ACC112 (cell line): ENCODE measurements around the gene WAPL.

Source experiments
- H2AFZ ChIP-seq: fragments of 200-600 bp; sonication (generic); one replicate; pipeline ENCODE4 v1.6.0; 2017; ENCODE audit warnings: antibody characterized with exemption, low read length; ENCODE audit not compliant: unreplicated experiment
- H3K27ac ChIP-seq: fragments of 200-600 bp; sonication (generic); 2 replicates; pipeline ENCODE4 v1.5.1; 2014; ENCODE audit warnings: low read depth, mild to moderate bottlenecking, antibody characterized with exemption, low read length, moderate library complexity
- H3K27me3 ChIP-seq: fragments of 200-600 bp; sonication (generic); 2 replicates; pipeline ENCODE4 v1.6.1; 2014; ENCODE audit warnings: mild to moderate bottlenecking, antibody characterized with exemption, low read length, moderate library complexity, mixed read lengths; ENCODE audit not compliant: insufficient read depth
- H3K36me3 ChIP-seq: fragments of 200-600 bp; sonication (generic); 2 replicates; pipeline ENCODE4 v1.6.1; 2016; ENCODE audit warnings: mild to moderate bottlenecking, antibody characterized with exemption, low read length, moderate library complexity, mixed read lengths; ENCODE audit not compliant: insufficient read depth
- H3K4me1 ChIP-seq: fragments of 200-600 bp; sonication (generic); one replicate; pipeline ENCODE4 v1.6.1; 2016; ENCODE audit warnings: low read length, mixed read lengths; ENCODE audit not compliant: insufficient read depth, unreplicated experiment, control insufficient read depth
- H3K4me3 ChIP-seq: fragments of 200-600 bp; sonication (generic); 2 replicates; pipeline ENCODE4 v1.5.1; 2014; ENCODE audit warnings: mild to moderate bottlenecking, low read depth, low read length
- H3K79me2 ChIP-seq: fragments of 200-600 bp; sonication (generic); one replicate; pipeline ENCODE4 v1.6.0; 2016; ENCODE audit warnings: low read length; ENCODE audit not compliant: control insufficient read depth, unreplicated experiment, insufficient read depth

The WAPL gene

DNA sequence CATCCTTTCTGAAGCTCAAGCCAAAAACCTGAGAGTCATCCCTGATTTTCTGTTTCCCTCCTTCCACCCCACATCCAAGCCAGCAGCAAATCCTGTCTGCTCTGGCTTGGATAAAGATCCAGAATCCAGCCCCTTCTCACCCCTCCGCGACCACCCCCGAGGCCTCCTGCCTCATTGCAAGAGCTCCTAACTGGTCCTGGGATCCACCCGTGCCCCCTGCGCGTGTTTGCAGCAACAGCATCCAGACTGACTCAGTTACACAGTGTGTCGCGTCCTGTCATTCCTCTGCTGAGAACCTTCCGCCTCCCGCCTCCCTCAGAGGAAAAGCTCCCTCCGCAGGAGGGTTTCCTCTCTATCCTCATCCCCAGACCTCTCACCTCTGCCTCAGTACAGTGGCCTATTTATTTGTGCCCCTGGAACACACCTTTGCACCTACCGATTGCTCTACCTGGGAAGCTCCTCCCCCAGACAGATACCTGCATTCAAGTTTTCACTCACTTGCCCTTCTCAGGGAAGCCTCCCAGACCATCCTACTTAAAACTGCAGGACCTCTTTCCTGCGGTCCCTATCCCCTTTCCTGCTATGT is 133.4 kb downstream of the WAPL start:
- H3K36me3 ChIP-seq, result no peaks in the 10 kb centered on the region
- no peak overlapping the region for H3K27ac ChIP-seq
- peaks cover 57% of the 10 kb centered on the region for H3K27me3 ChIP-seq
- H3K4me3 ChIP-seq, result no peak overlapping the region
- H3K79me2 ChIP-seq, result no peaks in the 10 kb centered on the region
- H2AFZ ChIP-seq, result no peak overlapping the region
- H3K4me1 ChIP-seq, result no peaks in the 10 kb centered on the region

DNA sequence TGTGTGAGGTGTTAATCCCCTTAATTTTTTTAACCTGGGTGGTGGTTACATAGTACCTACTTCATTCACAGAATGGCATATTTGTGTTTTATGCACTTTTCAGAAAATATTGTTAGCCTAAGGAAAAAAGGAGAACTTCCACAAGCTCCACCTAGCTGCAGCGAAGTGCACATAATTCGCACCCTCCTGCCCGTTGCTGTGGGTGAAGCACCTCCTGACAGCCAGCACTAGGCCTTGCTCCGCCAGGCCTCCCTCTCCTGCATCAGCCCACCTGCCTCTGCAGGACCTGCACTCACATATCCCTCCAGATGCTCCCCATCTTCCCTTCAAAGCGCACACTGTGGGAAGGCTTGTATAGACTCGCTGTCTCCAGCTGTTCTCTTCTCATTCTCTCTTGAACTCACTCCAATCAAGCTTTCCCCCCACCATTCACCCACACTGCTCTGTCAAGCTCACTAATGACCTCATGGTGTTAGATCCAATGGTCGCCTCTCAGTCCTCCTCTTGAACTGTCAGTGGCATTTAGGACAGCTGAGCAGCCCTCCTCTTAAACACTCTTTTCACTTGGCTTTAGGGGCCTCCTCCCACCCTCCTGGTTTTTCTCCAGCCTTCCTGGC is 134.3 kb downstream of the WAPL start:
- H3K79me2 ChIP-seq, result no peaks in the 10 kb centered on the region
- H2AFZ ChIP-seq, result no peak overlapping the region
- no peak overlapping the region for H3K27ac ChIP-seq
- H3K36me3 ChIP-seq, result no peaks in the 10 kb centered on the region
- no peak overlapping the region for H3K4me3 ChIP-seq
- no peaks in the 10 kb centered on the region for H3K4me1 ChIP-seq
- H3K27me3 ChIP-seq, result peaks cover 57% of the 10 kb centered on the region

DNA sequence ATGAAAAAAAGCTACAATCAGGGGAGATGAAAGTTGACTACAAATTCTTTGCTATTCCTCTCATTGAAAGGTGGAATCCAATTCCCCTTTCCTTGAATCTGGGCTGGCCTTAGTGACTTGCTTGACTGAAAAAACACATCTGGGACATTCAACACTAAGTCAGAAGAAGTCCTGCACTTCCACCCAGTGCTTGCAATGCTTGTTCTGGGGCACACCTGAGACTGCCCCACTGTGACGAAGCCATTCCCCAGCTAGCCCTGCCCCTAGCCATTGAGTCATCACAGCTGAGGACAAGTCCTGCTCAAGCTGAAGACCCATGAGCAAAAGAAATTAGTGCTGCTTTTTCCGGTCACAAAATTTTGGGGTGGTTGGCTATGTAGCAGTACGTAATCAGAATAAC is 135.8 kb downstream of the WAPL start:
- no peaks in the 10 kb centered on the region for H3K79me2 ChIP-seq
- no peaks in the 10 kb centered on the region for H3K36me3 ChIP-seq
- no peak overlapping the region for H2AFZ ChIP-seq
- H3K4me3 ChIP-seq, result no peak overlapping the region
- no peak overlapping the region for H3K27ac ChIP-seq
- H3K27me3 ChIP-seq, result peaks cover 59% of the 10 kb centered on the region
- H3K4me1 ChIP-seq, result no peaks in the 10 kb centered on the region
